Left cardiac atrium (tissue), 4 donors: ENCODE data around the gene IPP. TPM values are rescaled to one million over a fixed set of nuclear protein-coding genes. Genes with fewer than 3 reads are reported as not detected.

ENCODE experiments used
- ATAC-seq, 2 donors: fragments of 200-7000 bp; cut with Tn5 transposase; one replicate each; pipeline ENCODE4 v1.9.1; 2020; ENCODE audit warnings: mild to moderate bottlenecking in 2 of 2, moderate library complexity in 2 of 2
- DNase-seq: peaks from one replicate; pipeline ENCODE4 v3.0.0-alpha.2; 2020
- intact Hi-C, 2 donors: fragments of 100-400 bp; cut with DNase I; formaldehyde crosslinking; loops; one replicate each; pipeline versions ENCODE4 v1.14.1 to v1.15.1; 2022 to 2023
- total RNA-seq, 2 donors: library from RNA; stranded (reverse); fragmentation: NEBNext Ultra II Directional; extraction: Animal tissue kit (Norgen Biotek cat#: 25700); gene quantifications; one replicate each; pipeline ENCODE4 v1.2.1, GENCODE V29; 2021
- donor health status: DM: no; HTN: yes; CAD: no.
- donor health status: DM: no; HTN: yes; CAD: no; lungs with severe emphysema.
- donor health status: DM: yes; HTN: yes; CAD: no.
- donor health status: Dilated cardiomyopathy.

The IPP gene
- total RNA-seq, 2 donors from 2014 or later, result 9.4 to 11.2 TPM

DNA sequence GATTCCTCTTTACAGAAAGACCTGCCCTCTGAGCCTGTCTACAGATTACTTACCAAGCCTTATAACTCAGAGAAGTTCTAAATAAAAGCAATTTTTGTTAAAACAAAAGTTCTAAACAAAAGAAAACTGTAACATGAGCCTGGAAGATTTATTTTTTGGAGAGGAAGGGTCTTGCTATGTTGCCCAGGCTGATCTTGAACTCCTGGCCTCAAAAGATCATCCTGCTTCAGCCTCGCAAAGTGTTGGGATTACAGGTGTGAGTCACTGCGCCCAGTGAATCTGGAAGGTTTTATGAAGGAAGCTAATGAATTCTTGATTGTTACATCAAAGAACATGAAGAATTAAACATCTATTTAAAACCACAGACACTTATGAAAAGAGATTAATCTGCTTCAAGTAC lies 91.2 kb downstream of the IPP start:
- no peak for ATAC-seq

DNA sequence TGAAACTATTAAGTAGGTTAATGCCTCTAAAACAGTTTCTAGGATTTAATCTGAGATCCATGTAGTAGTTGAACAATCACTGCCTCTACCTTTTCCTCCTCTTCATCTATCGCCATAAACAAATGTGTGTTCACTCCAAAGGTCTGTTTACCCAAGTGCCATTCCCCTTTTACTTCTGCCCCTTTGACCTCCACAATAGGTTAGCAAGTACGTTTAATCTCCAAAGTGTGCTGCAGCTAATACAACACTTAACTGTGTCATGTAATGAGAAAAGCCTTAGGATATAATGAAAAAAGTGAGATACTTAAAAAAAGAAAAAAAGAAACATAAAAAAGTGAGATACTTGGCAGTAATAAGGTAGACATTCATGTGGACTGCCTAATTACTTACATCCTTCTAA lies 92.3 kb downstream of the IPP start:
- intact Hi-C loops, result no loop called here
- DNase-seq (no peak), ATAC-seq (no peak)

More for the DNA sequence above, 91.2 kb downstream of the IPP start:
- intact Hi-C loops, result no loop called here
- DNase-seq, result no peak

- ATAC-seq (no peak), DNase-seq (no peak)
- intact Hi-C loops, result no loop called here
Measured at GRCh38 chr1:45656573-45657226, 93.8 kb downstream of the IPP start.

DNA sequence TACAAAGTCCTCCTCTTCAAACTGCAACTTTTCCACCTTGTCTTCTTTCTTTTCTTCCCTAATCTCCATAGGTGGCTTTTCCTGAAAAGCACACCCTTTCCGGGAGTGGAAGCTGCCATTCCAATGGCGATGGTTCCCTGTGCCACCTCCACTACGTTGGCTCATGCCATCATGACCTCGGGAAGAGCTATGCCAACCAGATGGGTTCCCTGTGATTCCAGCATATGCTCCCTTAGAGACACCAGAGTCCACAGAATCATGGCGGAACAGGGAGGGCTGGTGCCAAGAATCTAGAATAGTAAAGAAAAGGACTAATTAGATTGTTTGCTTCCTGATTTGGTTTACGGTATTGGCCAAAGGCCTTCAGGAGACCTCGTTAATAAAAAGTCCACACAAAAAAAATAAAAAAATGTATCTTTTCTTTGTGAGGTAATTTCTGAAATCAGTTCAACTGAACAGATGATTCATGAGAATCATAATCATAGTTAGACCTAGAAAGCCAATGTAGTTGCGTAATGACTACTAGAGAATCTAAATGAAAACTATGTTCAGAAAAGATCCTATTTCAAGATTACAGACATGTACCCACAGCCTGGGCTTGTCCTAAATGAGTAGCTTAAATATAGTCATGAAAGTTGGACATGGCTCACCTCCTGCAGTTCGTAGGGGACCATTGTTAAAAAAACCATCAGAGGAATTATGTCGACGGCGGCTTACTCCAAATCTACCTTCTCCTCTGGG lies 95.7 kb downstream of the IPP start:
- DNase-seq, result no peak
- no peak for ATAC-seq
- intact Hi-C loops, result no loop called here

Other genes with a start within 250 kb of the IPP start
- gene PRDX1, start 228.8 kb downstream of the IPP start, total RNA-seq, result 100 to 1,000 TPM; 599 to 604 TPM
- gene AKR1A1, start 199.8 kb downstream of the IPP start, total RNA-seq, result 100 to 1,000 TPM in 1 of 2 donors, 10 to 100 TPM in 1; 96.8 to 103 TPM
- gene NASP, start 166.6 kb downstream of the IPP start, total RNA-seq, result 10 to 100 TPM; 38.2 to 56.4 TPM
- gene CCDC17, start 126.6 kb downstream of the IPP start, total RNA-seq, result 1 to 10 TPM in 1 of 2 donors, under 1 TPM in 1; 0.44 to 1.2 TPM
- gene GPBP1L1, start 64.1 kb downstream of the IPP start, total RNA-seq, result 10 to 100 TPM; 69.0 to 71.6 TPM
- gene TMEM69, start 62.5 kb downstream of the IPP start, total RNA-seq, result 10 to 100 TPM; 19.2 to 19.7 TPM
- gene MAST2, start 53.0 kb upstream of the IPP start, total RNA-seq, result 10 to 100 TPM; 66.7 to 73.5 TPM